Suprapubic skin (tissue), 4 donors: ENCODE measurements around the gene TP73.

ENCODE experiments used
- POLR2A ChIP-seq, 2 donors: fragments of 450-650 bp; IDR thresholded peaks; one replicate each; pipeline ENCODE4 v1.6.1; 2017; ENCODE audit warnings: antibody characterized with exemption in 2 of 2, mild to moderate bottlenecking in 2 of 2, moderate library complexity in 2 of 2
- POLR2AphosphoS5 ChIP-seq, 3 donors: sonication (generic); formaldehyde crosslinking; IDR thresholded peaks; one replicate each; pipeline ENCODE4 v1.6.1; 2017; ENCODE audit warnings: antibody characterized with exemption in 3 of 3
- TF ChIP-seq, protein P1 (sequence below), 2 donors: fragments of 200-600 bp in 1 of 2; fragments of 450-650 bp in 1 of 2; sonication (generic) in 1 of 2; IDR thresholded peaks; one replicate each; pipeline ENCODE4 v1.5.1; 2016 to 2019; ENCODE audit warnings: antibody characterized with exemption in 2 of 2, mild to moderate bottlenecking in 1 of 2, moderate library complexity in 1 of 2

DNA sequence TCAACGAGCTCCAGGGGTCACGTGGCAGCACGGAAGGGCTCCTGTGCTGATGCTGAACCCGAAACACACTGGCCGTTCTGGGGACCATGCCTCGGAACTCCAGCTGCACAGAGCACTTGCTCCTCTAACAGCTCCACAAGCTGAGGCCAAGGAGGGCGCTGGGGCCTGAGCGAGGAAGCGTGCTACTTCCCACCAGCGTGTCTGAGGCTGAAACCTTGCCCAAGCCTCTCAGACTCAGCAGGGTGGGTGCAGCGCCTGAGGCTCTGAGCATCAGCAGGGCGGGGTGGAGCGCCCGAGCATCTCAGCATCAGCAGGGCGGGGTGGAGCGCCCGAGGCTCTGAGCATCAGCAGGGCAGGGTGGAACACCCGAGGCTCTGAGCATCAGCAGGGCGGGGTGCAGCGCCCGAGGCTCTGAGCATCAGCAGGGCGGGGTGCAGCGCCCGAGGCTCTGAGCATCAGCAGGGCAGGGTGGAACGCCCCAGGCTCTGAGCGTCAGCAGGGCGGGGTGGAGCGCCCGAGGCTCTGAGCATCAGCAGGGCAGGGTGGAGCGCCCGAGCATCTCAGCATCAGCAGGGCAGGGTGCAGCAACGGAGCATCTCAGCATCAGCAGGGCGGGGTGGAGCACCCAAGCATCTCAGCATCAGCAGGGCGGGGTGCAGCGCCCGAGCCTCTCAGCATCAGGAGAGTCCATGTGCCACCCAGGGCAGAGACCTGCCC lies 12.0 kb upstream of the TP73 start:
- TF ChIP-seq POLR2A (IDR thresholded peaks at IDR 0.05) (no peak), POLR2AphosphoS5 (IDR thresholded peaks at IDR 0.05) (no peak)
- TF ChIP-seq, protein P1, sequence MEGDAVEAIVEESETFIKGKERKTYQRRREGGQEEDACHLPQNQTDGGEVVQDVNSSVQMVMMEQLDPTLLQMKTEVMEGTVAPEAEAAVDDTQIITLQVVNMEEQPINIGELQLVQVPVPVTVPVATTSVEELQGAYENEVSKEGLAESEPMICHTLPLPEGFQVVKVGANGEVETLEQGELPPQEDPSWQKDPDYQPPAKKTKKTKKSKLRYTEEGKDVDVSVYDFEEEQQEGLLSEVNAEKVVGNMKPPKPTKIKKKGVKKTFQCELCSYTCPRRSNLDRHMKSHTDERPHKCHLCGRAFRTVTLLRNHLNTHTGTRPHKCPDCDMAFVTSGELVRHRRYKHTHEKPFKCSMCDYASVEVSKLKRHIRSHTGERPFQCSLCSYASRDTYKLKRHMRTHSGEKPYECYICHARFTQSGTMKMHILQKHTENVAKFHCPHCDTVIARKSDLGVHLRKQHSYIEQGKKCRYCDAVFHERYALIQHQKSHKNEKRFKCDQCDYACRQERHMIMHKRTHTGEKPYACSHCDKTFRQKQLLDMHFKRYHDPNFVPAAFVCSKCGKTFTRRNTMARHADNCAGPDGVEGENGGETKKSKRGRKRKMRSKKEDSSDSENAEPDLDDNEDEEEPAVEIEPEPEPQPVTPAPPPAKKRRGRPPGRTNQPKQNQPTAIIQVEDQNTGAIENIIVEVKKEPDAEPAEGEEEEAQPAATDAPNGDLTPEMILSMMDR (IDR thresholded peaks at IDR 0.05), result no peak
